ENCODE results near the gene MOB1B.

- no peak for TF ChIP-seq CTCF (IDR thresholded peaks at IDR 0.05; ENCODE audit: poor library complexity)
- TF ChIP-seq EZH2phosphoT487 (IDR thresholded peaks at IDR 0.05; ENCODE audit: low read depth, severe bottlenecking, unreplicated experiment), result no peak
These were observed 11.8 kb downstream of the MOB1B start for GRCh38 chr4:70914000-70914399.

Measured in hepatocyte (in vitro differentiated cells).